Endothelial cell of umbilical vein (primary cell): Measurements from ENCODE around the gene PAQR8. TPM values are rescaled to one million over a fixed set of nuclear protein-coding genes. Genes with fewer than 3 reads are reported as not detected.

Source experiments
- BruUV-seq: library from RNA; stranded (reverse); fragments of 400-500 nt; replicated peaks from 2 replicates; lab custom pipeline; 2021; lab: Mats Ljungman, UMichigan
- CTCF ChIA-PET: fragments of 300-600, 350-600 bp; sonication (Branson Sonifier 250); formaldehyde crosslinking; loops from one replicate; lab custom pipeline; 2021; ENCODE audit warnings: antibody characterized with exemption, inconsistent platforms; lab: Charles Lee
- POLR2A ChIA-PET: fragments of 300-600, 350-600 bp; sonication (Branson Sonifier 250); formaldehyde crosslinking; loops from one replicate; lab custom pipeline; 2021; ENCODE audit warnings: antibody characterized with exemption, inconsistent platforms; lab: Charles Lee
- DNase-seq: peaks from one replicate; pipeline ENCODE4 v3.0.0-alpha.2; 2011; ENCODE audit warnings: low read depth, low spot score
- FAIRE-seq: peaks from 2 replicates; lab custom pipeline; 2011; peaks lifted over from hg19 to GRCh38; lab: Jason Lieb, UNC
- H2AFZ ChIP-seq: 2 replicates; pipeline ENCODE4 v1.6.0; 2012; ENCODE audit warnings: low read depth, low read length, control low read depth, inconsistent platforms
- H3K27ac ChIP-seq: 2 replicates; pipeline ENCODE4 v1.5.1; 2011; ENCODE audit warnings: low read depth, mild to moderate bottlenecking, control low read depth, low read length, moderate library complexity; ENCODE audit not compliant: insufficient read depth
- H3K27me3 ChIP-seq, 2 experiments: 2 replicates each; pipeline versions ENCODE4 v1.6.0 to v1.6.1; 2011; ENCODE audit warnings: low read length in 2 of 2, mixed read lengths in 1 of 2; ENCODE audit not compliant: control insufficient read depth in 2 of 2, insufficient read depth in 2 of 2
- H3K36me3 ChIP-seq, 2 experiments: 2 replicates in 1 of 2; 3 replicates in 1 of 2; pipeline ENCODE4 v1.5.1; 2011; ENCODE audit warnings: low read length in 2 of 2, mild to moderate bottlenecking in 1 of 2, moderate library complexity in 1 of 2; ENCODE audit not compliant: control insufficient read depth in 2 of 2, insufficient read depth in 2 of 2; ENCODE audit errors: extremely low read depth in 1 of 2
- H3K4me1 ChIP-seq: 3 replicates; pipeline ENCODE4 v1.5.1; 2011; ENCODE audit warnings: mild to moderate bottlenecking, low read length; ENCODE audit not compliant: control insufficient read depth, insufficient read depth; ENCODE audit errors: extremely low read depth
- H3K4me2 ChIP-seq: 2 replicates; pipeline ENCODE4 v1.6.1; 2011; ENCODE audit warnings: low read length, control low read depth, mixed read lengths; ENCODE audit not compliant: insufficient read depth
- H3K4me3 ChIP-seq, 3 experiments: fragments of 200-600 bp in 1 of 3; sonication (generic), shearing (Covaris generic) in 1 of 3; replicated peaks in 1 of 3; 2 replicates each; pipeline ENCODE4 v1.5.1; 2011 to 2016; ENCODE audit warnings: control low read depth in 3 of 3, low read length in 3 of 3, mild to moderate bottlenecking in 2 of 3, inconsistent platforms in 1 of 3, low read depth in 1 of 3, moderate library complexity in 1 of 3; ENCODE audit not compliant: insufficient read depth in 1 of 3
- H3K79me2 ChIP-seq: 2 replicates; pipeline ENCODE4 v1.6.0; 2012; ENCODE audit warnings: low read length, inconsistent platforms; ENCODE audit not compliant: control insufficient read depth, insufficient read depth
- H3K9ac ChIP-seq: replicated peaks from 2 replicates; pipeline ENCODE3; 2011; ENCODE audit warnings: low read length, control low read depth; ENCODE audit not compliant: insufficient read depth; ENCODE audit errors: extremely low read depth
- H3K9me1 ChIP-seq: replicated peaks from 3 replicates; pipeline ENCODE4 v1.6.0; 2011; ENCODE audit warnings: mild to moderate bottlenecking, low read length; ENCODE audit not compliant: control insufficient read depth, insufficient read depth; ENCODE audit errors: extremely low read depth
- H3K9me3 ChIP-seq: replicated peaks from 2 replicates; pipeline ENCODE4 v1.5.1; 2012; ENCODE audit warnings: low read length, inconsistent platforms; ENCODE audit not compliant: control insufficient read depth, insufficient read depth
- H4K20me1 ChIP-seq: replicated peaks from 2 replicates; pipeline ENCODE3; 2011; ENCODE audit warnings: mild to moderate bottlenecking, low read length; ENCODE audit not compliant: control insufficient read depth, insufficient read depth; ENCODE audit errors: extremely low read depth
- CTCF ChIP-seq, 2 donors: IDR thresholded peaks; 1 replicate in 1 of 2; 2 replicates in 1 of 2; pipeline ENCODE4 v1.5.1; 2011; ENCODE audit warnings: low read length in 2 of 2, mild to moderate bottlenecking in 2 of 2, moderate library complexity in 2 of 2, control low read depth in 1 of 2, inconsistent platforms in 1 of 2, low read depth in 1 of 2; ENCODE audit not compliant: insufficient read depth in 1 of 2; ENCODE audit errors: extremely low read depth in 1 of 2
- EZH2 ChIP-seq: IDR thresholded peaks from 2 replicates; pipeline ENCODE4 v1.6.1; 2012; ENCODE audit warnings: borderline replicate concordance, low read depth, mild to moderate bottlenecking, moderate library complexity, low read length, inconsistent platforms; ENCODE audit not compliant: severe bottlenecking
- FOS ChIP-seq: IDR thresholded peaks from 2 replicates; pipeline ENCODE4 v1.6.1; 2011; ENCODE audit warnings: mild to moderate bottlenecking, low read length, moderate library complexity, borderline replicate concordance; ENCODE audit not compliant: insufficient read depth
- GATA2 ChIP-seq: IDR thresholded peaks from 2 replicates; pipeline ENCODE4 v1.7.0; 2011; ENCODE audit warnings: low read depth, mild to moderate bottlenecking, moderate library complexity, mixed read lengths, low read length; ENCODE audit not compliant: insufficient read length, insufficient read depth
- JUN ChIP-seq: IDR thresholded peaks from 2 replicates; pipeline ENCODE4 v1.6.1; 2011; ENCODE audit warnings: borderline replicate concordance, low read depth; ENCODE audit not compliant: insufficient read length, insufficient read depth
- MAX ChIP-seq: IDR thresholded peaks from 2 replicates; pipeline ENCODE4 v1.6.1; 2011; ENCODE audit not compliant: insufficient read depth, insufficient read length
- MYC ChIP-seq: IDR thresholded peaks from one replicate; pipeline ENCODE4 v1.6.1; 2011; ENCODE audit warnings: mild to moderate bottlenecking, low read depth, low read length
- POLR2A ChIP-seq: IDR thresholded peaks from 2 replicates; pipeline ENCODE4 v1.6.1; 2012; ENCODE audit warnings: low read depth, mild to moderate bottlenecking, control low read depth, low read length
- POLR2AphosphoS5 ChIP-seq: IDR thresholded peaks from 2 replicates; pipeline ENCODE4 v1.6.1; 2012; ENCODE audit warnings: low read depth, mild to moderate bottlenecking, control low read depth, low read length, moderate library complexity; ENCODE audit not compliant: insufficient read depth
- dilution Hi-C: fragments of 300-500 bp; cut with MboI; formaldehyde crosslinking; loops from one replicate; pipeline ENCODE4 v1.15.0; 2019; ENCODE audit warnings: low sequenced_read_pairs; ENCODE audit not compliant: extremely low pct_ligation_motif_present
- intact Hi-C: fragments of 100-400 bp; cut with micrococcal nuclease; formaldehyde crosslinking; loops from one replicate; pipeline ENCODE4 v1.10.0; 2022
- polyA plus RNA-seq, 4 experiments: library from polyadenylated mRNA; depleted of rRNA in 3 of 4; stranded (reverse) in 3 of 4; unstranded in 1 of 4; fragments of >200 nt; gene quantifications; 2 replicates each; pipeline versions ENCODE4 v1.2.1 to v1.2.3, GENCODE V29; 2011 to 2012; ENCODE audit warnings: missing spikeins in 1 of 4
- total RNA-seq: library from RNA; stranded (reverse); gene quantifications from 2 replicates; pipeline ENCODE4 v1.2.3, GENCODE V29; 2021

The PAQR8 gene
- total and polyA plus RNA-seq, 2 donors (not counting 3 experiments of a cell fraction or from before 2014, with no cell fraction given), result 4.3 to 6.0 TPM

GRCh38 chr6:52422156-52422555, 60.2 kb downstream of the PAQR8 start:
- Histone ChIP-seq H3K79me2 (no peaks in the 10 kb centered on the region), H3K4me1 (peaks cover 57% of the 10 kb centered on the region), H4K20me1 (no peaks in the 10 kb centered on the region), H3K4me2 (no peak overlapping the region), H3K4me3 (no peak overlapping the region), H3K27me3 (no peaks in the 10 kb centered on the region), H3K36me3 (no peaks in the 10 kb centered on the region), H3K9me1 (no peaks in the 10 kb centered on the region), H3K27ac (no peak overlapping the region), H2AFZ (no peak overlapping the region), H3K9me3 (no peaks in the 10 kb centered on the region), H3K9ac (no peak overlapping the region)
- ChIA-PET POLR2A (no interaction called here), CTCF (interaction anchor here (0.5 to 1.7 kb wide), 4 partner anchors 15 to 241 kb away, joined by 3 to 4 read pairs (median 4); partner anchors contain the start of gene TRAM2)
- DNase-seq (no peak), FAIRE-seq (no peak)
- dilution Hi-C loops, result loop anchor here (25.0 kb wide), 1 partner anchor 115 kb away; no protein-coding TSS in a partner anchor
- no TSS peak for BruUV-seq
- intact Hi-C loops, result no loop called here
- TF ChIP-seq EZH2, result no peak
- no peak for TF ChIP-seq CTCF (IDR thresholded peaks at IDR 0.05; ENCODE audit: extremely low read depth in 1 of 2, insufficient read depth in 1 of 2, low read depth in 1 of 2, low read length in 2 of 2)
- TF ChIP-seq POLR2AphosphoS5, result no peak

GRCh38 chr6:52423448-52423847, 61.5 kb downstream of the PAQR8 start:
- ChIA-PET POLR2A (interaction anchor here (0.7 to 0.8 kb wide), 2 partner anchors 66 to 86 kb away, joined by 4 to 5 read pairs; no protein-coding TSS in a partner anchor), CTCF (interaction anchor here (0.6 to 2.6 kb wide), 15 partner anchors 8 to 871 kb away, joined by 3 to 9 read pairs (median 4); no protein-coding TSS in a partner anchor)
- no peaks in the 10 kb centered on the region for H4K20me1 ChIP-seq
- H2AFZ ChIP-seq, result no peak overlapping the region
- H3K4me3 ChIP-seq, result no peak overlapping the region
- H3K4me2 ChIP-seq, result peak overlapping the region; percentile 47
- TF ChIP-seq POLR2A (no peak), FOS (no peak), GATA2 (no peak), MYC (no peak), CTCF (IDR thresholded peaks at IDR 0.05; ENCODE audit: extremely low read depth in 1 of 2, insufficient read depth in 1 of 2, low read depth in 1 of 2, low read length in 2 of 2) (no peak), JUN (no peak), POLR2AphosphoS5 (no peak), MAX (no peak), EZH2 (no peak)
- intact Hi-C loops, result no loop called here
- no TSS peak for BruUV-seq
- peak overlapping the region; percentile 41 for H3K9ac ChIP-seq
- FAIRE-seq, result no peak
- peak overlapping the region; percentile 82 for H3K27ac ChIP-seq
- dilution Hi-C loops, result loop anchor here (25.0 kb wide), 1 partner anchor 114 kb away; no protein-coding TSS in a partner anchor
- H3K27me3 ChIP-seq, result no peaks in the 10 kb centered on the region
- H3K4me1 ChIP-seq, result peaks cover 44% of the 10 kb centered on the region
- no peaks in the 10 kb centered on the region for H3K9me1 ChIP-seq
- H3K9me3 ChIP-seq, result no peaks in the 10 kb centered on the region
- H3K79me2 ChIP-seq, result no peaks in the 10 kb centered on the region
- no peak for DNase-seq
- H3K36me3 ChIP-seq, result no peaks in the 10 kb centered on the region
